NAMALWA (cell line): Measurements from ENCODE around the gene ABCB8.
"Not testable (repeated sequence)": the region's sequence is repeated elsewhere in the genome, so short reads cannot be mapped to it uniquely, and the experiment has no call there.

ENCODE experiments used
- DNase-seq: peaks from one replicate; pipeline ENCODE4 v3.0.0-alpha.2; 2015; ENCODE audit warnings: low spot score

ABCB8 gene

DNA sequence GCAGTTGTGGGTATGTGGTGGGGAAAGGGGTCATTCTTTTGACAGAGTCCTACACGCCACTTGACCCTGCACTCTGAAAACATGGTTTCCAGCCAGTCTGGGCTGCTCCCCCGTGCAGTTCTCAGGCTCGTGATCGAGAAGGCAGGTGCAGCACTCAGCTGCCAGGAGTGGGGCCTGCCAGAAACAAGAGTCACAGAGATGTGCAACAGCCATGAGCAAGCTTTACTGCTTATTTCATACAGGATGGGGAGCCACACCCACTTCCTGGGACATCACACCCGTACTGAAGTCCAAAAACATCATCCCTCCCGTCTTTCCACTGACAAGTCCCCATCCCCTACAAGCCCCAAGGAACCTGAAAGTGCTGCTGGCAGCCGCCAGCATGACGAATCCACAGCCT is 13.3 kb upstream of the ABCB8 start:
- DNase-seq = peak; percentile 36

DNA sequence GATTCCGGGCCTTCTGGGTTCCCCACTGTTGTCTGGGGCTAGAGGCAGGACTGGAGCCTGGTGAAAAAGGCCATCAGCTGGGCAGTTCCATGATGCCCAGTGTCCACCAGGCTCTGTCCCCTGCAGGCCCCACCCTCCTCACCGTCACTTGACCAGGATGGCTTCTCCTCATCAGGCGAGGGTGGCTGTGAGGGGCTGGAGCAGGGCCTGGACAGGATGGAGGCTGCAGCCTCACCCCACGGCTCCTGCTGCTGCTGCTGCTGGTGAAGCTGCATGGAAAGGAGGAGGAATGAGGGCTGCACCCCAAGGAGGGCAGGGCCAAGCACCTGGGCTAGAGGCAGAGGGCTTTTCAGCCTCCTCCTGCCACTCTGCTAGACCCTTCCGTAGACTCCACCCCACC is 12.3 kb upstream of the ABCB8 start:
- DNase-seq = no peak

DNA sequence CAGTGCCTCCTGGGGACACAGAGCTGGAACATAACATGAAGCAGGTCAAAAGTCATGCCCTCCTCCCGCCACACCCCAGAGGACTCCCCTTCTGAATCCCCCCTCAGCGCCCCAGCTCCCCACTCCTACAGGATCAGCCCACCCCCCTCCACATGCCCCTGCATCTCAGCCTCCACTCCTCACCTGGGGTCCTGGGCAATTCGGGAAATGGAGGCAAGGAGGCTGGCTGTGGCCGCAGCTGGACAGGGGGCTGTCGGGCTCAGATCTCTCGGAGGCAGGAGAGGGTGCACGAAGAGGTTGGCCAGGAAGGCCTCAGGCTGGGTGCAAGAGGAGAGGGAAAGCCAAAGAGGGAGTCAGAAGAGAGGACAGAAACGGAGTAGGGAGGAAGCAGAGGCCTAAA is 11.7 kb upstream of the ABCB8 start:
- DNase-seq = no peak

DNA sequence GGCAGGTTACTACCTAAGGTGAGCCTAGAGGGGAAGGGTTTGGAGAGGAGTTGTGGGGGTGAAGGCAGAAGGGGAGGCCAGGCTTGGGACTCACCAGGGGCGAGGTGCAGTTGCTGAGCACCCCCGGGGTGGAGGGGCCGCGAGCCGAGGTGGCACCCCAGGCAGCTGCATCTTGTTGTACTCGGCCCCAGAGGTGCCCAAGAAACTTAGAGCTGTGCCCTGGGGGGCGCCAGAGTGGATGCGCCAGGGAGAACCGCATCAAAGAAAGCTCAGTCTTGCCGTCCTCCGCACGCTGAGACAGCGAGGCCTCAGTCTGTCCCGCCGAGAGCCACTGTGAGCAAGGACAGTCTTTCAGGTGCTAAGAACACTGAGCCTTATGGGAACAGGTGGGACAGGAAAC is 11.3 kb upstream of the ABCB8 start:
- DNase-seq = no peak

DNA sequence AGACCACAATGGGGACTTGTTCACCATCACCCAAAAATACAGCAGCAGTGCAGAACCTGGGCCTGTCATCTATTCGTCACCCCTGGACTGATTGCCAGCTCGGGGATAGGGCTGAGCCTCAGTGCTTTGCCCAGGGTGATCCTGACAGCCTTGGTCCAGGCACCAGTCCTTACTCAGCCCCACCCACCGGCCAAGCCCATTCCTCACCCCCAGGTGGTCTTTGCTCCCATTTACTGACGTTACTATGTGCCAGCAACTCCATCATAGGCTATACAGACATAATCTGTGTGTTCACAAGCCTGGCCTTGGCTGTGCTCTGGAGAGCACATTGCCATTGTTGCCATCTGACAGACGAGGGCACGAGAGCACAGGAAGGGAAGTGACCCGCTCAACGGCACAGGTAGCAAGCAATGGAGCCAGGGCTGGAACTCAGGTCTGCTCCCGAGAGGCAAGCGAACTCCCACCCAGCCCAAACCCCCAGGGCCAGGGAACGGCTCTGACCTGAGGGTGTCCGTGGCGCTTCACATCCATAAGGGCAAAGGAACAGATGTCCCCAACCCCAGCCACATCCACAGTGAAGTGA is 10.8 kb upstream of the ABCB8 start:
- no peak for DNase-seq

DNA sequence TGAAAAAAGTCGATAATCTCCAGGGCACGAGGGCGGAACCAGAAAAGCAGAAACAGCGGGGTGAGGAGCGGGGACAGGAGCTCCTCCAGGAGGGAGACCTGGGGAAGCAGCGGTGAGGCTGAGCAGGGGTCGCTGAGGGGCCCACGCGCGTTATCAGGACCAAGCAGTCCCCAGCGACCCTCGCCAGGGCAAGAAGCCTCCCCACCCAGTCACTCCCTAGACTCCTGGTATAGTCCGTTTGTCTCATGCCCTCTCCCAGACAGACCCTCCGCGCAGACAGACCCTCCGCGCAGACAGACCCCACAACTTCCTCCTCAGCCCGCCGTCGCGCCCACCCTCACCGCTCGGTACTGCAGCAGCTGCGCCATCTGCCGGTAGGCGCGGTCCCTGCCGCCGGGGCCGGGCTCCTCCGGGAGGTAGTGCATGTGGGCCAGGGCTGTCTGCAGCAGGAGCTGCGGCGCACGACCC is 10.3 kb upstream of the ABCB8 start:
- DNase-seq = peak; percentile 85

DNA sequence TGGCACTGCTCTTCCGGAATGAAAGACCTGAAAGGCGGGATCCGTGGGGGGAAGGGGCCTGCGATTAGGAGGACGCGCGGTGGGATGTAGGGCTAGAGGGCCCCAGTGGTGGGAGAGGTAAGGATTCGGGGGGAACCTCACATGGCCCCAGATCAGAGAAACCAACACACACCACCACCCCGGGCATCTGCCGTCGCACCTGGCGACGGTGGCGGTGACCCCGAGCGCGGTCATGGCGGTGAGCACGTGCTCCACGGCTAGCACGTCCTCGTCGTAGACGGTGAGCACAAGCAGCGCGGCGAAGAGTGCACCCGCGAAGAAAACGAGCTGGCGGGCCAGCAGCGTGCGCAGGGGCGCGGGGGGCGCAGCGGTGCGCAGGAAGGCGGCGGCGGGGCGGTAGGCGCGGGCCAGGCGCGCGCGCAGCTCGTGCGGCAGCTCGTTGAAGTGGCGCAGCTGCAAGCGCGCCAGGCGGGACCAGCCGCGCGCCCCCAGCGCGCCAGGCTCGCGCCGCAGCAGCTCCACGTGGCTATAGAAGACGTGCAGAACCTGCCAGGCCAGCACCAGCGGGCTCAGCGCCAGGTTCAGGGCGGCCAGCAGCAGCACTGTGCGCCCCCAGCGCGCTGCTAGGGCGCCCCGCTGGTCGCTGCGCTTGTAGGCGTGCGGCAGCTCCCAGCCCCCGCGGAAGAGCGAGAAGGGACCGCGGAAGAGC is 9.7 kb upstream of the ABCB8 start:
- no peak for DNase-seq

DNA sequence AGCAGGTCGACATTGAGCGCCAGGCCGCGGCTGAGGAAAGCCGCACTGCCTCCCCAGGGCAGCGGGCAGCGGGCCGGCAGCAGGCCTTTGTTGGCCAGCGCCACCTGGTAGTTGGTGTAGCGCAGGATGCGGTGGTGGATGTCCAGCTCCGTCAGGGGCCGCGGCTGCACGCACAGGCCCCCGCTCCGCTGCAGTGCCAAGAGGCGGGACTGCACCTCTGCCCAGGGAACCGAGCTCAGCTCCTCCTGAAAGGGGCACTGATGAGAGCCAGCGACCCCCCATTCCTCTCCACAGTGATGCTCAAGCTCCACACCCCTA is 9.2 kb upstream of the ABCB8 start:
- no peak for DNase-seq

DNA sequence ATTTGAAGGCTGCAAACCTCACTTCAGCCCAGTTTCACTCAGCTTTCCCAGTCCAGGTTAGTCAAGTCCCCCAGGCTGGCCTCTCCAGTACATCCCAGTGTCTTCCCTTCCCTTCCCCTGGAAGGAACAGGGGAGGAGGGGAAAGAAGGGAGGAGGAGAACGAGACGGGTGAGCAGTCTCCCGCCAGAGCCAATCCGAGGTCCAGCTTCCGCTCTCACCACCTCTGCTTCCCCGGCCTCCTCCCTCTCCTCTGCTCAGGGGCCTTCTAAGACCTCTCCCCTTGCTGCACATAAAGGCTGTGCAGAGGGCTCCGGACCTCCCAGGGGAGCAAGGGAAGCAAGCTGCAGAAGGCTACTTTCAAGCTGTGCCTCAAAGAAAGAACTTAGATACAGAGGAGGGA is 8.0 kb upstream of the ABCB8 start:
- DNase-seq = no peak

DNA sequence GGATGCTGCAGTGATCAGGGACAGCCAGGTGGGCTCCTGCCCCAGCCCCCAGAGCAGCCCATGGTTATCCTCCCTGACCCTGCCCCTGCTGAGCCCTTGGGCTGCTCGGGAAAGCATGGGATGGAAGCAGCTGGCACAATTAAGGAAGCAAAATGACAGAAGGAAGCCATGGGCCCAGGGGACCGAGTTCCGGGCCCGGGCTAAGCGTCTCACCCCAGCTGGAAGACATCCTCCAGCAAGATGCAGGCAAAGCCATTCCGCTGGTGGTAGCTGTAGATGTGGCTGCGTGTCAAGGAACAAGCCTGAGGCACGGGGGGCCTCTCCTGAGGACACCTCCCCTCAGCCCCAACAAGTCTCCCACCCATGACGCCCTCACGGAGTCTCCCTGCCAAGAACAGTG is 5.0 kb upstream of the ABCB8 start:
- DNase-seq = no peak

DNA sequence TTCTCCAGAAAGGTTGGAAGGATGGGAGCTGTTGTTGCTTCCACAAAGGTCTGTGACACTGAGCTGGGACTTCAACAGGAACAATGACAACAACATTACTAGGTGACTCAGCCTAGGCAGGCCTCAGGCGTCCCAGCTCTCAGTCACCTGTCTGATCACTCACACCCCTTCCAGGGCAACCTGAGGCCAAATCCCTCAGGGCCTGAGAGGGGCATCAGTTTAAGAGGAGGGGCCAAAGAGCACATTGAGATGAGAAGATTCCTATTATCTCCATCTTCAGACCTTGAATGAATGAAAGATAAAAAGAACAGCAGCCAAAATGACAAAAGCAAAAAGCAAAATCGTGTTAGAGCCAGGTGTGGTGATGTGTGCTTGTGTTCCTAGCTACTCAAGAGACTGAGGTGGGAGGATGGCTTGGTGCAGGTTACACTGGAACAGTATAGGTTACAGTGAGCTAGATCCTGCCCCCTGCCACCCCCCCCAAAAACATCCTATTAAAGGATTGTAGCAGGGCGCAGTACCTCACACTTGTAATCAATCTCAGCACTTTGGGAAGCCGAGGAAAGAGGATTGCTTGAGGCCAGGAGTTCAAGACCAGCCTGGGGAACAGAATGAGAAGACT is 3.7 kb upstream of the ABCB8 start, which contains the start of gene ATG9B:
Gene ATG9B, minus strand, starts transcription at position 60 of the 622 bp plus-strand sequence. CDS start 71 bp downstream, outside the sequence.
- DNase-seq = no peak

DNA sequence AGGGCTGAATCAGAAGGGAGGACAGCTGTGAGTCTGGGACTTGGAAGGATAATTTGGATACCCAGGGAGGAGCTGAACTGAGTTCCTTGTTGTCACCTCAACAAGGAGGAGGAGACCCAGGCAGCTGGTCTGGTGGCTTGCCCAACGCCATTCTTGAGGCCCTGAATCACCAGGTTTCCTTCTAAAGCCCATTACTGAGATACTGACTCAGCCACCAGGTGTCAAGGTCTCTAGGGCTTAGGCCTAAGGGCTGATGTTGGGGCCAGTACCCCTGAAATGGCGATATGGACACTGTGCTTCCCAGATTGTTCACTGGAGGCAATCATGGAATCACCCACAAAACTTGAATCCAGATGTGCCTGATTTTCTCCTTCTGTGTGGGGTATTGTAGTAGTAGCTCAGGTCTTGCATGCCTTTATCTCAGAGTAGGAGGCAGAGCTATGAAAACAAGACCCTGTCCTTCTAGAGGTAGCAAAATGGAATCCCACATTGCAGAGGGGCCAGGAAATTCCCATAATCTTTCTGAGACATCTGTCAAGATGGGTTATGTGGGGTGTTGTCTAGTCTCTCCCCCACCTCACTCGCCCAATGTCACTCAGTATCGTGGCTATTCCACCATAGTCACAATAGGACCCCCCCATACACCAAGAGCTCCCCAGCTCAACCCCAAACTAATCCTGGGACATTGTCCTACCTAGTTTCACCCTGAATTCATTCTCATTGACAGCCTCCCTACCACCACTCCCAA is 2.2 kb upstream of the ABCB8 start:
- no peak for DNase-seq

DNA sequence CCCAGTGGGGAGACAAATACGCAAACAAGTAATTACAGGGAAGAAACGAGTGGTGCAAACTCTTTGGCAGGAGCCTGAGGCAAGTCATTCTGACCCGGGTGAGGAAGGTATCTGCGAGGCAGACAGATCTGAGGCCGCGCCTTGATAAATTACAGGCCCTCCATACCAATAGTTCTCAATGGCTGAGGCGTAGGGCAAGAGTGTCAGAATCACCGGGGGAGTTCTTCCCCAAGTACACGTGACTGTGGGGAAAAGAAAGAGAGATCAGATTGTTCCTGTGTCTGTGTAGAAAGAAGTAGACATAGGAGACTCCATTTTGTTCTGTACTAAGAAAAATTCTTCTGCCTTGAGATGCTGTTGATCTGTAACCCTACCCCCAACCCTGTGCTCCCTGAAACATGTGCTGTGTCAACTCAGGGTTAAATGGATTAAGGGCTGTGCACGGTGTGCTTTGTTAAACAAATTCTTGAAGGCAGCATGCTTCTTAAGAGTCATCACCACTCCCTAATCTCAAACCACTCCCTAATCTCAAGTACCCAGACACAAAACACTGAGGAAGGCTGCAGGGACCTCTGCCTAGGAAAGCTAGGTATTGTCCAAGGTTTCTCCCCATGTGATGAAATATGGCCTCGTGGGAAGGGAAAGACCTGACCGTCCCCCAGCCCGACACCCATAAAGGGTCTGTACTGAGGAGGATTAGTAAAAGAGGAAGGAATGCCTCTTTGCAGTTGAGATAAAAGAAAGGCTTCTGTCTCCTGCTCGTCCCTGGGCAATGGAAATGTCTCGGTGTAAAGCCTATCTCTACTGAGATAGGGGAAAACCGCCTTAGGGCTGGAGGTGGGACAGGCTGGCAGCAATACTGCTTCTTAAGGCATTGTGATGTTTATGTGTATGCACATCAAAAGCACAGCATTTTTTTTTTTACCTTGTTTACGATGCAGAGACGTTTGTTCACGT is 1.2 kb upstream of the ABCB8 start:
- DNase-seq = not testable (repeated sequence)

DNA sequence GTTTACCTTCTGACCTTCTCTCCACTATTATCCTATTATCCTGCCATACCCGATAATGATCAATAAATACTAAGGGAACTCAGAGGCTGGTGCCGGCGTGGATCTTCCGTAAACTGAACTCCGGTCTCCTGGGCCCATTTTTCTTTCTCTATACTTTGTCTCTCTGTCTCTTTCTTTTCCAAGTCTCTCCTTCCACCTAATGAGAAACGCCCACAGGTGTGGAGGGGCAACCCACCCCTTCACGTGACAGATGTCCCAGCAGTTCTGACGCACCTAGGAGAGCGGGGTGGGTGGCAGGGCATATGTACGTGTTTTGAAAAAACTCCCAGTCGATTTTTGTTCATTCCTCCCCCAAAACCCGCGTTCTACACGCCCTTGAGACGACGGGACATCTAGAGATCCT is 521 bp upstream of the ABCB8 start:
- not testable (repeated sequence) for DNase-seq

DNA sequence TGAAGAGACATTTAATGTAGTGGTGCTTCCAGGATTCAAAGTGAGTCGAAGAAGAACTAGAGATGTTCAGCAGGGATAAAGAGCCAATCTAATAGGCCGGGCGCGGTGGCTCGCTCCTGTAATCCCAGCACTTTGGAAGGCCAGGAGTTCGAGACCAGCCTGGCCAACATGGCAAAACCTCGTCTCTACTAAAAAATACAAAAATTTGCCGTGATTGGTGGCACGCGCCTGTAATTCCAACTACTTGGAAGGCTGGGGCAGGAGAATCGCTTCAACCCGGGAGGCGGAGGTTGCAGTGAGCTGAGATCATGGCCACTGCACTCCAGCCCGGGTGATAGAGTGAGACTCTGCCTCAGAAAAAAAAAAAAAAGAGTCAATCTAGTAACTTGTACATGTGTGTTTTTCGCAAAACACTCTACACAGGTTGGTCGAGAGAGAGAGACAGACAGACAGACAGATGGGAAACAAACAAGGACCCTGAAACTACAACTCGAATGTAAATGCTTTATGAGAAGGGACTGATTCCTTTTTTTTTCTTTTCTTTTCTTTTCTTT is 775 bp downstream of the ABCB8 start:
- no peak for DNase-seq

DNA sequence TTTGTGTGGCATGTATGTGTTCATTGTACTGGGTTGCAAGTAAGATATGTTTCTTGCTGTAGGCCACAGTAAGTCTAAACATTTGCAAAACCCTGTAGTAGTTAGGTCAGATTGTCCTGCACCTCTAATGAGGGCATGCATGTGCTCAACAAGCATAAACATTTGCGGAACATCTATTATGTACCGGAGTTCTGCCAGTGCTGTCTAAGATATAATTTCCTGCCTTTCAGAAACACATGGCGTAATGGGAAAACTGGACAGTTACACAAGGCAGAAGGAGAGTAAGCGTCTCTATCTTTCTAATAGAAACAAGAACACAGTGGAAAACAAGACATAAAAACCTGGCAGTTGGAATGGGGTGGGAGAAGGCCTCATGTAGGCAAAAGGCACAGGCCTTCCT is 2.8 kb downstream of the ABCB8 start:
- no peak for DNase-seq

DNA sequence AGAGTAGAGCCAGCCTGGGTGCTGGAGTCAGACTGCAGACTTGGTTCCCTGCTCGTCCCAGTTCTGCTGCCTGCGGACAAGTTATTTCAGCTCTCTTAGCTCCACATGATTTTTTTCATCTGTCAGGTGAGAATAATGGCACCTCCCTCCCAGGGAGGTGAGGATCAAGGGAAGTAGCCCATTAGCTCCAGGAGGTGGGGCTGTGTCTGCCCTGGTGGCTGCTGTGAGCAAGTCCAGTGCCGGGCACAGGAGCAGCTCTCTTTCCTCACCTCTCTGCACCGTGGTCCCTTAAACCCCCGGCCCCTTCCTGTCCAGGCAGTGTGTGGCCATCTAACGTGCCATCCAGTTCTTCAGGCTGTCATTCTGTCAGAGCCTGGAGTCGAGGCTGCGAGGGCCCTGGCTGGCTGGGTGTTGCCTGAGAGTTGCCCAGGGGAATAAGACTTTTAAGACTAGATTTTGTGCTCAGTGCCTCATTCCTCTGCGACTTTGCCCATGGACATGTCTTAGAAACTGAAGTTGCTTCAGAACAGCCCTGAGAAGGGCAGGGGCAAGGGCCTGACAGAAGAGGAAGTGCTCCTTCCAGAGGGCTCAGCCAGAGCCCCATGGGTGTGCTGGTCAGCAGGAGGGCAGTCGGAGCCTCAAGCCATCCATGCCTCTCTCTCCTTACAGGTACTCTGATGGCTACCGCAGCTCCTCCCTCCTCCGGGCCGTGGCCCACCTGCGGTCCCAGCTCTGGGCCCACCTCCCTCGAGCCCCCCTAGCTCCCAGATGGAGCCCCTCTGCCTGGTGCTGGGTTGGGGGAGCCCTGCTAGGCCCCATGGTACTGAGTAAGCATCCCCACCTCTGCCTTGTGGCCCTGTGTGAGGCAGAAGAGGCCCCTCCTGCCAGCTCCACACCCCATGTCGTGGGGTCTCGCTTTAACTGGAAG is 5.0 kb downstream of the ABCB8 start:
- DNase-seq = no peak

DNA sequence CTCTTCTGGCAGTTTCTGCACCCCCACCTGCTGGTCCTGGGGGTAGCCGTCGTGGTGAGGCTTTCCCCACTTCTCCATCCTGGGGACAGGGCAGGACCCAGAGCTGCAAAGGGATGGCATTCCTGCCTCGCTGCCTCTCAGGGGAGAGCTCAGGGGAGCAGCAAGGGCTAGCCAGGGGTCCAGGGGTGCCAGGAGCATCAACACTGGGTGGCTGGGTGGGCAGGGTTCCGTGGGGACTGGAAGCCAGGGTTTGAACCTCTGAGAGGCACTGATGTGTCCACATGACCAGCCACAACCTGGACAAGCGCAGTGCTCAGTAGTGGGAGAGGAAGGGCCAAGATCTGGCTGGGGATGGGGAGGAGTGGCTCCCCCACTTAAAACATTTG is 5.6 kb downstream of the ABCB8 start:
- no peak for DNase-seq

DNA sequence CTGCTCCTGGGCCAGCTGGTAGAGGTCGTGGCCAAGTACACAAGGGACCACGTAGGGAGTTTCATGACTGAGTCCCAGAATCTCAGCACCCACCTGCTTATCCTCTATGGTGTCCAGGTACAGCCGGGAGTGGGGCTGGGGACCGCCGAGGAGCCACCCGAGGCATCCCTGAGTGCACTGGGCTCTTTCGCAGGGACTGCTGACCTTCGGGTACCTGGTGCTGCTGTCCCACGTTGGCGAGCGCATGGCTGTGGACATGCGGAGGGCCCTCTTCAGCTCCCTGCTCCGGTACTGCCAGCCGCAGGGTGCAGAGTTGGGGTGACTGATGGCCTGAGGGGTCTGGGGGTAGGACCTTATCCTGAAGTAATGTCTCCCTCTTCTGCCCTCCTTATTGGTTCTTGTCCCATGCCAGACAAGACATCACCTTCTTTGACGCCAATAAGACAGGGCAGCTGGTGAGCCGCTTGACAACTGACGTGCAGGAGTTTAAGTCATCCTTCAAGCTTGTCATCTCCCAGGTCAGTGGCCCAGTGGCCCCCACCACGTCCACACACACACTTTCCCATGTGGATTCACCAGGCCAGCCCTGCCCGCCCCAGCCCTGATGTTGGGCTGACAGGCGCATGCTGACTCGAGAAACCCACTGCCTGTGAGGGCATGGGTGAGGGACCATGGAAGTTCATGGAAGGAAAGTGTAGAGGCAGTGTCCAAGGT is 6.2 kb downstream of the ABCB8 start:
- no peak for DNase-seq
